GM18511 (cell line): ENCODE measurements around the gene HABP4.

Experiments used
- ATAC-seq: cut with Tn5 transposase; IDR thresholded peaks from one replicate; pipeline ENCODE4 v1.9.1; 2021; ENCODE audit warnings: mild to moderate bottlenecking, moderate library complexity; ENCODE audit not compliant: unreplicated experiment

The HABP4 gene

DNA sequence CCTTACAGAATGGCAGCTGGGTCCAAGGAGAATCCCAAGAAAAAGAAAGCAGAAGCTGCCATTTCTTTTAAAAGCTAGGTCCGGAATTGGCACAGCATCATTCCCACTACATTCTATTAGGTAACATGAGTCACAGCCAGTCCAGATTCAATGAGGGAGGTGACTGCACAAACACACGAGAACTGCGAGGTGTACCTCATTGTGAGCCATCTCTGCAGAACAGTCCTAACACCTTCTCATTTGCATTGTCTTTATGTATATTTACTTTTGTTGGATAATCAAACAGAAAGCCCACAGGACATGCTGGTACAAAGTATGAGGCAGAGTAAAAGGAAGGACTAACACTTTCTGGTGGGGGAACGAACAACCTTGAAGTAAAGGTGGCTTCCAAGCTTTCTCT is 14.6 kb upstream of the HABP4 start:
- ATAC-seq = no peak

GRCh38 chr9:96436063-96436455 is 13.9 kb upstream of the HABP4 start:
- ATAC-seq = no peak

- no peak for ATAC-seq
These were observed 13.4 kb upstream of the HABP4 start for GRCh38 chr9:96436456-96437126.

GRCh38 chr9:96437454-96437853 is 12.5 kb upstream of the HABP4 start:
- ATAC-seq = no peak

- ATAC-seq = no peak
These were observed 9.2 kb upstream of the HABP4 start for GRCh38 chr9:96440671-96441199.

DNA sequence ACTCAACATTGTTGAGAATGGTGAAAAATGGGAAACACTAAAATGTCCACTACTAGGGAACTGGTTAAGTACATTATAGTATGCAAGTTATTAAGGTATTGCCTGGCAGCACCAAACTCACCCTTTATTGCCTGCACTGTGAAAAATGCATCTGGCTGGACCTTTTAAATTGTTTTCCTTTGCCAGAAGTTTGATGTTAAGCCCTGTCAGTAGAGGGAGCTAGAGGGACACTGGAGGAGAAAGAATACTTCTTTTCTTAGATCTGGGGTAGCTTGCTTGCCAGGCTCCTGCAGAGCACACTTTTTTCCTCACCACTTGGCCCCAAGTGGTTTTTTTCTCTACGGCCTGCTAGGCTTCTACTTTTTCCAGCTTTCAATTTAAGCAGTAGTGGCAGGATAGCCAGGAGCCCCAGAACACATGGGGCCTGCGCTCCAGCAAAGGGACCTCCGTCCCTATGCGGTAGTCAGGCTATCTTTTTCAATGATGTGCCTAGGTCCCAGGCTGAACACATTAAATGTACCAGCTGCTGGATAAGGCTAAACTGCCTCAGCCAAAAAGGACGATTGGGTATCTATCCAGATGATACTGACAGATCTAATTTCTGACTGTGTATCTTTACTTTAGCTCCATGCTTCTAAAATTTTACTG is 8.0 kb upstream of the HABP4 start:
- no peak for ATAC-seq

GRCh38 chr9:96442491-96442890 is 7.5 kb upstream of the HABP4 start:
- ATAC-seq = no peak

- ATAC-seq = no peak
These were observed 2.6 kb upstream of the HABP4 start for GRCh38 chr9:96447406-96447805.

- no peak for ATAC-seq
These were observed 1.3 kb upstream of the HABP4 start for GRCh38 chr9:96448546-96449170.

GRCh38 chr9:96449523-96449844 is 485 bp upstream of the HABP4 start:
- peak; percentile 36 for ATAC-seq

GRCh38 chr9:96450613-96451528 is 902 bp downstream of the HABP4 start:
- peak; percentile 15 for ATAC-seq

DNA sequence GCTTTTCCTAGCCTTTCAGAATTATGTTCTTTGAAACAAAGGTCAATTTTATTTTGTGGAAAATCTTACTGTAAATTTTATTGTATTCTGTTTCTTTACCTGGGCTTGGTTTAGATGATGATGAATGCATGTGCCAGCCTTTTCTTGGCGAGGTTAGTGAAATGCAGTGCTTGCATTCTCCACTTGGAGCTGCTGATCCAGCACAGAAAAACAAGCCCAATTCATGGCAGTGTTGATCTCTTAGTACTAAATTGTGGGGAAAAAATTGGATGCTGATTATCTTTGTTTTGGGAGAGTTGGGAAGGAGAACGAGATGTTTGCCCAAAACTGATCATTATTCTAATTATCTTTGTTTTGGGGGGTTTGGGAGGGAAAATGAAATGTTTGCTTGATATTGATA is 3.7 kb downstream of the HABP4 start:
- no peak for ATAC-seq

DNA sequence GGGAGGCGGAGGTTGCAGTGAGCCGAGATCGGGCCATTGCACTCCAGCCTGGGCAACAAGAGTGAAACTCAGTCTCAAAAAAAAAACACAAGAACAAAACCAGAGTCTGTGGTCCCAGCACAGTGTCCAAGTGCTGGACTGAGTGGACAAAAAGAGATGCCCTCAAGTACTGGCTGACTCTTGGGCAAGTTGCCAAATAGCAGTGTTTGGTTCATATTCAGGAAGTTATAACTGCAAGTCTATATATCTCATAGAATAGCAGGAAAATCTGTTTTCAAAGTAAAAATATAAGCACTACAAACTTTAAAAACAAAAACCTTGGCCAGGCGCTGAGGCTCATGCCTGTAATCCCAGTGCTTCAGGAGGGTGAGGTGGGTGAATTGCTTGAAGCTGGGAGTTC is 7.3 kb downstream of the HABP4 start:
- no peak for ATAC-seq

DNA sequence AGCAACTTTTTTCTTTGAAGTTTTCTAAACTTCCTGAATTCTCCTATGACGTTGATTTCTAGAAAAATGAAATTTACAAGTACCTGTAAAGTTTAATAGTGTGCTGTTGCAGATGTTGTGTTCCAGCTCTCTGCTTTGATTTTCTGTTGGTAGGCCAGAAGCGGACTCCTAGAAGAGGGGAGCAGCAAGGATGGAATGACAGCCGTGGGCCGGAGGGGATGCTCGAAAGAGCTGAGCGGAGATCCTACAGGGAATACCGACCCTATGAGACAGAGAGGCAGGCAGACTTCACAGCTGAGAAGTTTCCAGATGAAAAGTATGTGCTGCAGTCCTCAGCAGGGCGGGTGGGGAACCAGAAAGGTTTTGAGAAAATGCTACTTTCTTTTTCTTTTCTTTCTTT is 8.3 kb downstream of the HABP4 start:
- ATAC-seq = no peak

GRCh38 chr9:96459268-96460007 is 9.5 kb downstream of the HABP4 start:
- no peak for ATAC-seq

DNA sequence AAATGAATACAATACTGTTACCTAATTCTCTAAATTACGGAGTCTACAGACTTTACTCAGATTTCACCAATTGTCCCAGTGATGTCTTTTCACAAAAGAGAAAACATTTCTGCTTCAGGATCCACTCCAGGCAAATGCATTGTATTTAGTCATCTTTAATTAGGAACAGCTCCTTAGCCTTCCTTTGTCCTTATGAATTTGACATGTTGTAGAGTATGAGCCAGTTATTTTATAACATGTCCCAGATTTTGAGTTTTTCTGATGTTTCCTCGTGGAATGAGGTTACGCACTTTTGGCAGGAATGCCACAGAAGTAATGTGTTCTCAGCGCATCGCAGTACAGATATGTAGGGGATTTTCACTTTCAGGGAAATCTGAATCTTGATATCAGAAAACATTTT is 10.5 kb downstream of the HABP4 start:
- ATAC-seq = no peak

DNA sequence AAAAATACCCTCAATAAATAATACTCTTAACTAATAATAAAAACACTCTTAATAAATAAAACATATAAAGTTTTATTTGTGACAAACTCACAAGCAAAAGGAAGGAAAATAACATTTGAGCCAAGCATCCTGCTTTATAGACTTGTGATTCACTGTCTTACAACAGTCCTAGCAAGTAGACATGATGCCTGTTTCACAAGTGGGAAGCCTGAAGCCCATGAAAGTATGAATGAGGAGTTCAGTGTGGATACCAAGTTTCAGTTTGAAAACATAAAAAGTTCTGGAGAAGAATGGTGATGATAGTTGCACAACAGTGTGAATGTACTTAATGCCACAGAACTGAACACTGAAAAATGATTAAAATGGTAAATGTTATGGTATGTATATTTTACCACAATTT is 10.9 kb downstream of the HABP4 start:
- ATAC-seq = no peak

DNA sequence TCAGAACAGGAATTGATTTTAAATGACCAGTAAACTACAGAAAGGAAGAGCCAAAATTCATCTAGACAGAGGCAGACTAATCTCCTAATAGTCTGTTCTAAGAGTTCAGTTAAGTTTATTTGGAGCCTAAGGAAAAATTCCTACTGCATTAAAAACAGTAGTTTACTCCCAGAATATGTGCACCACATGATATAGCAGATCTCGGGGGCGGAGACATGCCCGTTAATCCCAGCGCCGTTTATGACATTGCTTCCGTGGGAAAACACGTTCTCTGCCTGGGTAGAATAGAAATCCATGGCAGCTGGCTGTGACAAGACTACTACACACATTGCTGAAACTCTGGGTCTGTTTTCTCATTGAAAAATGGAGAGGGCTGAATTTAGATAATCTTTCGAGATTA is 11.4 kb downstream of the HABP4 start:
- ATAC-seq = no peak

DNA sequence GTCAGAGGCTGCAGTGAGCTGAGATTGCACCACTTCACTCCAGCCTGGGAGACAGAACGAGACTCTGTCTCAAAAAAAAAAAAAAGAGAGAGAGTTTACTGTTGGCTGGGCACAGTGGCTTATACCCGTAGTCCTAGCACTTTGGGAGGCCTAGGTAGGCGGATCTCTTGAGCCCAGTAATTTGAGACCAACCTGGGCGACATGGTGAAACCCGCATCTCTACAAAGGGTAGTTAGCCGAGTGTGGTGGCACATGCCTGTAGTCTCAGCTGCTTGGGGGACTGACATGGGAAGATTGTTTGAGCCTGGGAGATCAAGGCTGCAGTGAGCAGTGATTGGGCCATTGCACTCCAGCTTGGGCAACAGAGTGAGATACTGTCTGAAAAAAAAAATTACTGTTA is 12.6 kb downstream of the HABP4 start:
- ATAC-seq = no peak

DNA sequence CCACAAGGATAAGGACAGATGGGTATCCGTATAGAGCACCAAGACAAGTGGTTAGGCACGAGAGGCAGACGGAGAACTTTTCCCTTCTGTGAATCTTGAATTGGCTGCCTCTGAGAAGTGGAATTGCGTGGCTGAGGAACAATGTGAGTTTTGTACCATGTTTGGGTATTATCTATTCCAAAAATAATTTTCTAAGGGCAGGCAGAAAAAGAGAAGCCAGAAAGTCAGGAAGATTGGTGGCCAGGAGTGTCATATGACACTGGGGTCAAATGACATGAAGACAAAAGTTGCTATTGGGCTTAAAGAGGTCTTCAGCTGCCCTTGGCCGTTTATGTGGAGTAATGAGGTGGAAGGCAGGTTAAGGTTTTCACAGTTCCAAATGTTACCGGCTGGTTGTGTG is 14.5 kb downstream of the HABP4 start:
- ATAC-seq = no peak

DNA sequence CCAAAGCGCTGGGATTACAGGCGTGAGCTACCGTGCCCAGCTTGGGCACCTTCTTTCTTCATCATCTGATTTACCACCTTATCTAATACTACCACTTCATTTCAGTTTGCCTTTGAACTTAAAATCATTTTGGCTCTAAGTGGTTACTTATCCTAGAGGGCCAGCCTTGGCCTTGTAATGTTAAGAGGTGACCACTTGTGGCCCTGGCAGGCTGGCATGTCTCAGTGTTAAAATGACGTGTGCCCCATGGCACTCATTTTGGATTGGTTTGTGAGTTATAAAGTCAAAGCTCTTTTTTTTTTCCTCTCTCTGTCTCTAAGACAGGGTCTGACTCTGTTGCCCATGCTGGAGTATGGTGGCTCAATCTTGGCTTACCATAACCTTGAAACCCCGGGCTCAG is 17.8 kb downstream of the HABP4 start:
- no peak for ATAC-seq
